Epithelial cell of esophagus (primary cell): ENCODE data around the gene IVD.

Experiments used
- DNase-seq: peaks from one replicate; pipeline ENCODE4 v3.0.0; 2010; ENCODE audit warnings: low read depth
- H3K4me3 ChIP-seq: 2 replicates; pipeline ENCODE4 v1.5.1; 2011; ENCODE audit warnings: mild to moderate bottlenecking, low read length, control low read depth
- TF ChIP-seq, protein P1 (sequence below): IDR thresholded peaks from 2 replicates; pipeline ENCODE4 v1.5.1; 2011; ENCODE audit warnings: low read depth, mild to moderate bottlenecking, low read length, control low read depth, inconsistent platforms; ENCODE audit not compliant: insufficient read depth; ENCODE audit errors: missing control alignments

The IVD gene

DNA sequence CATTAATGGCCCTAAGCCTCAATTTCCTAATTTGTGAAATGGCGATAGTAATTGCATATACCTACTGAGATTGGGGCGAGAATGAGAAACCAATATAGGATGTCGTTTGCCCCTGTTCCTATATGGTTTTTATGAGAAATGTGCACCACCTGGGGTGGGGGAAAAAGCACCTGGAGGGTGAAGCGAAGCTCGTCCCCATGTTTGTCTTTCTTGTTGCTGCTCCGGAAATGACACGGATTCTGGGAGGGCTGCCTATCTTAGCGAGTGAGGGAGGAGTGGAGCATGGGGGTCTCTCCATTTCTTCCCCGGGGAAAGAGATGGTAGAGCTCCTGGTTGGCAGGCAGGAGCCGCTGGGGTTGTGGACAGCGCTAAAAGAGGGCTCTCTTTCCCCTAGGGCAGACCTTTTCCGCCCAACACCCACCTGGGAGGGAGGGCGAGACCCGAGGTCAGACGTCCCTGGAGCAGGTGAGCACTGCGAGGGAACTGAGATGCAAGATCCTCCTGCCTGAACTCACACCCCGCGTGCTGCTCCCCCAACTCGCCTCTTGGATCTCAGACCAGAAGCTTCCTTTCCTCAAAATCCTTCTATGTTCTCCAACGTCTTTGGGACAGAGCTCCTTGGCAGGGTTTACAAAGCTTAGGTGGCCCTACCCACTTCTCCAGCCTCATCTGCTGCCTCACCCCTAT lies 29.6 kb downstream of the IVD start:
- TF ChIP-seq, protein P1, sequence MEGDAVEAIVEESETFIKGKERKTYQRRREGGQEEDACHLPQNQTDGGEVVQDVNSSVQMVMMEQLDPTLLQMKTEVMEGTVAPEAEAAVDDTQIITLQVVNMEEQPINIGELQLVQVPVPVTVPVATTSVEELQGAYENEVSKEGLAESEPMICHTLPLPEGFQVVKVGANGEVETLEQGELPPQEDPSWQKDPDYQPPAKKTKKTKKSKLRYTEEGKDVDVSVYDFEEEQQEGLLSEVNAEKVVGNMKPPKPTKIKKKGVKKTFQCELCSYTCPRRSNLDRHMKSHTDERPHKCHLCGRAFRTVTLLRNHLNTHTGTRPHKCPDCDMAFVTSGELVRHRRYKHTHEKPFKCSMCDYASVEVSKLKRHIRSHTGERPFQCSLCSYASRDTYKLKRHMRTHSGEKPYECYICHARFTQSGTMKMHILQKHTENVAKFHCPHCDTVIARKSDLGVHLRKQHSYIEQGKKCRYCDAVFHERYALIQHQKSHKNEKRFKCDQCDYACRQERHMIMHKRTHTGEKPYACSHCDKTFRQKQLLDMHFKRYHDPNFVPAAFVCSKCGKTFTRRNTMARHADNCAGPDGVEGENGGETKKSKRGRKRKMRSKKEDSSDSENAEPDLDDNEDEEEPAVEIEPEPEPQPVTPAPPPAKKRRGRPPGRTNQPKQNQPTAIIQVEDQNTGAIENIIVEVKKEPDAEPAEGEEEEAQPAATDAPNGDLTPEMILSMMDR, result no peak

DNA sequence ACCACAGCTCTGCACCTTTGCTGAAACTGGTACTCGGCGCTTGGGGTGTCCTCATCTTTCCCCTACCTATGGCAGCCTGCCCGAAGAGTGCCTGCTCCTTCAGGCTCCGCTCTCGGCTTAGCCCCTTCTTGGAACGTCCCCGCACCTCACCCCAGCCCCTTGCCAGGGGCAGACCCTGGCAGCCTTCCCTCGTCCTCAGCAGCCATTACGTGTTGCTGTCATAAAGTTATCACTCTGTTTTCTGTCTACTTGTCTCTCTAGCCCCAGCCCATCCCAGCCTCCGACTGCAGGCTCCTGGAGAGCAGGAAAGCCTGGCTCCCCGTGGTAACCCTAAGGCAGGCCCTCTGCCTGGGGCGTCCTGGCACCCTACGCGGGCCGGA lies 30.1 kb downstream of the IVD start:
- TF ChIP-seq, protein P1, result no peak
- DNase-seq, result no peak
- no peak overlapping the region for H3K4me3 ChIP-seq

More for the DNA sequence above, 29.6 kb downstream of the IVD start:
- DNase-seq, result no peak
- no peak overlapping the region for H3K4me3 ChIP-seq

DNA sequence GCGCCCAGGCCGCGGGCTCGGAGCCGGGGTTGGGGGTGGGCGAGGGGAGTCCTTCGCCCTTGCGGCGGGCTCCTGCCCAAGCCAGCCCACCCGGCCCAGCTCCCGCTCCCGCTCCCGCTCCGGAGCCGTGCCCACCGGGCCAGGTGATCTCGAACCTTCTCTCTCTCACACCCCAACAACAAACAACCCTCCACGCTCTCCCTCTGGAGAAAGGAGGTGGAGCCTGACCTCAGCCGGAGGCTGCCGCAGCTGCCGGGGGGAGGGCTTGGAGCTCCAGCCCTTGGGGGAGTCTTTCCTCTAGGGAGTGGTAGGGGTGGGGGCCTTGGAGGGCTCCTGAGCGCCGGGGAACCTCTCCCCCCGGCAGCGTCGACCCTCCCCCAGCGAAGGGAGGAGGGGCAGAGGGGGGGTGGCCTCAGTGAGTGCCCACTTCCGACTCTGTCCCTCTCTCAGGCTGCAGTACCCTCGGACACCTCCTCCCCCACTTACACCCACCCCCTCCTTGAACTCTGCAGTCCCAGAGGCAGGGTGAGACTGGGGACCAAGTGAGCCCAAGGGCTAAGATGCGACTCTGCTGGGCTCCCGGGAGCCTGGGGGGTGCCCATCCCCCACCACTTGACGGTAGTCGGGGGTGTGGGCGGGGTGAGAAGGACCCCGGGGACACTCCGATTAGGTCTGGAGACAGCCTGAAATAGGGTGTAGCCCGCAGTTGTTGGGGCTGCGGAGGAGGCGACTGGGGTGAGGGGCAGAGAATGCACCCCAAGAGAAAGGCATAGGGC lies 30.7 kb downstream of the IVD start:
- TF ChIP-seq, protein P1, result no peak
- DNase-seq, result no peak
- H3K4me3 ChIP-seq, result peak overlapping the region; percentile 20

DNA sequence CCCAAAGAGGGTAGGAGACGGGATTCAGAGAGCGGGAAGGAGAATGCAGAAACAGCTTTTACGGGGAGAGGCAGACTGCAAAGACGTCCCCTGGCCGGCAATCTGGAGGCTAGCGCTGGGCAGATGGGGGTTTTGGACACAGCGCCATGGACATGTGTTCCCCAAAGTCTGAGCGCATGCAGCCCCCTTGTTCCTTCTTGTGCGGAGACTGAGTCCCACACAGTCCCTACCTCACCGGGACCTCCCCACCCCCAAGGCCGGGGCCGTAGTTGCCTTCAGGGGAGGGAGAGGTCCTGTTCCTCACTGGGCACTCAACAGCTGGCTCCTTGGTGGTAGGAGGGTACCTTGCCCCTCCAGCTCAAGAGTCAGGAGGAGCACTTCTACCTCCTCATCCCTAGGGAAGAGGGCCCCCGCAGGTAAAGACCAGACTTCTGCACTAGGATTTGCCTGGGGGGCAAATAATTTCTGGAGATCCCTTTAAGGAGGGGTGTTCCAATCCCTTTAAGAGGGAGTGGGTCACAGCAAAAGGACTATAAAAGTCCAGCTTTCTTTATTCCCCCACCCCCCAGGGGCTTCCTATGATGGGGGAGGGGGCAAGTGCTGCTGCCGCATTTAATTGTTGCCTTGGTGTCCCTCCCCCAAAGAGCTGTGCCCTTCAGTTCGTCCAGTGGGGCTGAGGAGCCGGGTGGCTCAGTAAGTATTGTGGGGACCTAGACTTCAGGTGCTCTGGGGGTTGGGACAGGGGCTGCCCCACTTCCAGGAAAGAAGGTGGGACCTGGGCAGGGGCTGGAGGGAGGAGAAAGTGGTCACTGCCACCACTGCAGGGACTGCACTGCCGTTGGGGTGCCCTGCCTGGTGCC lies 31.5 kb downstream of the IVD start:
- H3K4me3 ChIP-seq, result no peak overlapping the region
- DNase-seq, result no peak
- TF ChIP-seq, protein P1, result no peak

DNA sequence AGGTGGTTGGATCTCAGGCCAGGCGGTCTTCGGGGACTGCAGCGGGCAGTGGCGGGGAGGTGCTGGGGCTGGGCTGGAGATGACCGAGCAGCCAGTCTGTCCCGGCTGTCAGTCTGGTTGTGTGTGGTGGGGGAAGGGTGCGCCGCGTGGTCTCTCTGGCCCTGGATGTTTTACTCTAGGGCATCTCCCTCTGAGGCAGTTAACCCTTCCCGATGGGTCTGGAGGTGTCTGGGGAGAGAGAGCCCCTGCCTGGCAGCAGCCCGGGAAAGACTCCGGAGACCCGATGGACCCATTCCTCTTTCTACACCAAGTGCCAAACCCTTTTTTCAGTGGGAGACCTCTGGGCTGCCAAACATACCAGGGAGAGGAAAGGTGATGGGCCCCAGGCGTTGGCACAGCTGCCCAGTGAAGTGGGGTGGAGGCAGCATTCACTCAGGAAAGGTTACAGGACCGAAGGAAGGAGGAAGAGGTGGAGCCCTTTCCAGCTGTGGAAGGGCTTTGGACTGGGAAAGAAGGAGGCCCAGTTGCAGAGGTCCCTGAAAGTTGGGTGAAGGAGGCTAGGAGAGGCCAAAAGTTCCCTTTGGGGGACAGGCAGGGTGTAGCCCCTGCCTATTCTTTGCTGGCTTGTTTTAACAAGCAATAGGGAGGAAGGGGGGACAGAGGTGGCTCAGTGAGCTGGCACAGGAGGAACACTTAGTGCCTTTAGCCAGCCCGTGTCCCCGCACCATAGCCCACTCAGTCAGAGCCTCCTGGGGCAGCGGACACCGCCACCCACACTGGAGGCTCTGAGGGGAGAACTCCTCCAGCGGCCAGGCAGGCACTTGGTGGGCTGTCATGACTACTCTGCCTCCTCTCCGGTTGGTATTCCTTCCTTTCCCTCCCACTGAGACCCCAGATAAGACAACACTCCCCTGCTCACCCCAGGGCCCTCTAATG lies 32.4 kb downstream of the IVD start:
- no peak for DNase-seq
- H3K4me3 ChIP-seq, result no peak overlapping the region
- TF ChIP-seq, protein P1, result no peak

DNA sequence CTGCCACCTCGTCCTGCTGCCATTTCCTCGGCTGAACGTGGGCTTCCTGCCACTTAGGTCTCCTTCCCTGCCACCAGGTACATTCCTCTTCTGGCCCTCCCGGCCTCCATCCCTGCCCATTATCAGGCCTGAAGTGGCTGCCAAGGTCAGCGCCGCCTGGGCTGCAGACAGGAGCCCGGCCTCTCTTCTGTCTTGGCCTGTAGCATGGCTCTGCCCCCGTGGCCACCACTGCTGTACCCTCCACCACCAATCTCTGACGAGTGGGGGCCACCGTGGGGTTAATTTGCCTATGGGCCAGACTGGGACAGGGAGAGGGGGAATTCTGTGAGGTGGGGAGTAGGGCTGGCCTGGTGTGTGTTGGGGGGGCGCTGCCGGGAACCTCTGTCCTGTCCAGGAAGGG lies 33.1 kb downstream of the IVD start:
- no peak for DNase-seq
- TF ChIP-seq, protein P1, result no peak
- no peak overlapping the region for H3K4me3 ChIP-seq
